Hepatocyte (in vitro differentiated cells): Measurements from ENCODE around the gene ZNF93. TPM values are rescaled to one million over a fixed set of nuclear protein-coding genes. Genes with fewer than 3 reads are reported as not detected.
A peak's percentile ranks its signal among the peaks of the same experiment; 100 is the strongest.
"Not testable (repeated sequence)": the region's sequence is repeated elsewhere in the genome, so short reads cannot be mapped to it uniquely, and the experiment has no call there.

ENCODE experiments used
- DNase-seq: peaks from one replicate; pipeline ENCODE4 v3.0.0-alpha.2; 2016; ENCODE audit warnings: low spot score
- H2AFZ ChIP-seq: fragments of 200-600 bp; sonication (generic); 2 replicates; pipeline ENCODE4 v1.6.0; 2016; ENCODE audit warnings: antibody characterized with exemption, mild to moderate bottlenecking
- H3K27ac ChIP-seq: fragments of 200-600 bp; sonication (generic); 2 replicates; pipeline ENCODE4 v1.5.1; 2016; ENCODE audit warnings: mild to moderate bottlenecking
- H3K27me3 ChIP-seq: fragments of 200-600 bp; sonication (generic); 2 replicates; pipeline ENCODE4 v1.6.1; 2016
- H3K36me3 ChIP-seq: fragments of 200-600 bp; sonication (generic); replicated peaks from 2 replicates; pipeline ENCODE4 v1.5.1; 2016; ENCODE audit warnings: low read depth; ENCODE audit not compliant: insufficient read depth
- H3K4me1 ChIP-seq: fragments of 200-600 bp; sonication (generic); 2 replicates; pipeline ENCODE4 v1.5.1; 2016; ENCODE audit warnings: mild to moderate bottlenecking, moderate library complexity; ENCODE audit not compliant: insufficient read depth
- H3K4me2 ChIP-seq: fragments of 200-600 bp; sonication (generic); 2 replicates; pipeline ENCODE4 v1.6.0; 2016
- H3K4me3 ChIP-seq: fragments of 200-600 bp; sonication (generic); 2 replicates; pipeline ENCODE4 v1.5.1; 2016; ENCODE audit warnings: mild to moderate bottlenecking
- H3K79me2 ChIP-seq: fragments of 200-600 bp; sonication (generic); 2 replicates; pipeline ENCODE4 v1.6.0; 2017; ENCODE audit warnings: mild to moderate bottlenecking
- H3K9me2 ChIP-seq: fragments of 200-600 bp; sonication (generic); replicated peaks from 2 replicates; pipeline ENCODE4 v1.6.0; 2017; ENCODE audit warnings: mild to moderate bottlenecking; ENCODE audit not compliant: insufficient read depth
- H3K9me3 ChIP-seq: fragments of 200-600 bp; sonication (generic); 2 replicates; pipeline ENCODE4 v1.5.1; 2016; ENCODE audit warnings: low read depth, mild to moderate bottlenecking
- H4K20me1 ChIP-seq: fragments of 200-600 bp; sonication (generic); 2 replicates; pipeline ENCODE4 v1.6.0; 2016; ENCODE audit warnings: mild to moderate bottlenecking; ENCODE audit not compliant: insufficient read depth, poor library complexity, severe bottlenecking
- CTCF ChIP-seq: fragments of 200-600 bp; sonication (generic); IDR thresholded peaks from 2 replicates; pipeline ENCODE4 v1.5.1; 2016; ENCODE audit warnings: antibody characterized with exemption, mild to moderate bottlenecking; ENCODE audit not compliant: poor library complexity
- EZH2 ChIP-seq: fragments of 200-600 bp; sonication (generic); IDR thresholded peaks from 2 replicates; pipeline ENCODE4 v1.6.1; 2016; ENCODE audit warnings: antibody characterized with exemption, mild to moderate bottlenecking, borderline replicate concordance
- EZH2phosphoT487 ChIP-seq: fragments of 200-600 bp; sonication (generic); IDR thresholded peaks from one replicate; pipeline ENCODE4 v1.6.1; 2018; ENCODE audit warnings: antibody characterized with exemption, mild to moderate bottlenecking, low read depth, moderate library complexity; ENCODE audit not compliant: unreplicated experiment, severe bottlenecking
- WGBS: methylation state at CpG from one replicate; pipeline ENCODE4 v1.1.6; 2016; ENCODE audit warnings: low lambda C conversion rate; ENCODE audit errors: missing lambda C conversion rate; 5-methylcytosine and 5-hydroxymethylcytosine counted together
- polyA plus RNA-seq: library from polyadenylated mRNA; unstranded; fragments of >200 nt; fragmentation: Nextera tagmentation; extraction: Ambion mirVana; gene quantifications from 2 replicates; pipeline ENCODE4 v1.2.1, GENCODE V29; 2016
- total RNA-seq: library from RNA; depleted of rRNA; stranded (reverse); fragments of >200 nt; gene quantifications from 2 replicates; pipeline ENCODE4 v1.2.3, GENCODE V29; 2014

ZNF93 gene
- total and polyA plus RNA-seq, 2 experiments from 2014 or later = 9.1 to 11.8 TPM

GRCh38 chr19:19959151-19959799 is 58.5 kb downstream of the ZNF93 start:
- not testable (repeated sequence) for H3K9me2 ChIP-seq, H3K4me3 ChIP-seq, H3K4me2 ChIP-seq, H3K4me1 ChIP-seq, H3K9me3 ChIP-seq, H3K27me3 ChIP-seq, H4K20me1 ChIP-seq, H2AFZ ChIP-seq, H3K79me2 ChIP-seq, H3K36me3 ChIP-seq, H3K27ac ChIP-seq
- DNase-seq = peak; percentile 70
- 29% methylated on average over 9 of the region's 9 CpGs for WGBS
- peak; percentile 62 for TF ChIP-seq CTCF

- Histone ChIP-seq H3K36me3 (no peaks in the 10 kb centered on the region), H3K4me1 (no peaks in the 10 kb centered on the region), H3K9me3 (no peaks in the 10 kb centered on the region), H3K79me2 (no peaks in the 10 kb centered on the region), H3K27me3 (no peaks in the 10 kb centered on the region), H4K20me1 (no peaks in the 10 kb centered on the region), H3K4me3 (no peak overlapping the region), H3K4me2 (no peak overlapping the region), H3K27ac (no peak overlapping the region), H3K9me2 (no peaks in the 10 kb centered on the region), H2AFZ (no peak overlapping the region)
- TF ChIP-seq EZH2 (no peak), CTCF (no peak), EZH2phosphoT487 (no peak)
- 94% methylated on average over 7 of the region's 7 CpGs for WGBS
- no peak for DNase-seq
These were observed 63.7 kb downstream of the ZNF93 start for GRCh38 chr19:19964416-19964815.

GRCh38 chr19:19966126-19966525 is 65.4 kb downstream of the ZNF93 start:
- not testable (repeated sequence) for H3K4me1 ChIP-seq, H3K27ac ChIP-seq, H3K79me2 ChIP-seq, H3K9me2 ChIP-seq, DNase-seq, H3K4me2 ChIP-seq, H4K20me1 ChIP-seq, H2AFZ ChIP-seq, H3K9me3 ChIP-seq, H3K27me3 ChIP-seq, H3K36me3 ChIP-seq, H3K4me3 ChIP-seq
- 81% methylated on average over 3 of the region's 3 CpGs for WGBS

GRCh38 chr19:19966862-19967261 is 66.1 kb downstream of the ZNF93 start:
- WGBS = 76% methylated on average over 4 of the region's 4 CpGs
- Histone ChIP-seq H3K4me3 (no peak overlapping the region), H4K20me1 (no peaks in the 10 kb centered on the region), H3K36me3 (no peaks in the 10 kb centered on the region), H3K4me2 (no peak overlapping the region), H3K79me2 (no peaks in the 10 kb centered on the region), H3K9me2 (no peaks in the 10 kb centered on the region), H3K9me3 (no peaks in the 10 kb centered on the region), H2AFZ (no peak overlapping the region), H3K27me3 (no peaks in the 10 kb centered on the region), H3K27ac (no peak overlapping the region), H3K4me1 (no peaks in the 10 kb centered on the region)
- TF ChIP-seq CTCF (no peak), EZH2 (no peak), EZH2phosphoT487 (no peak)
- no peak for DNase-seq

Other genes with a start within 250 kb of the ZNF93 start
- gene ATP13A1, start 237.3 kb upstream of the ZNF93 start, total RNA-seq = 53.0 and 113 TPM in 2 replicates
- gene ATP13A1, start 237.3 kb upstream of the ZNF93 start, polyA plus RNA-seq = 92.0 and 97.5 TPM in 2 replicates
- 3.3 and 5.9 TPM in 2 replicates for gene ZNF101, start 232.1 kb upstream of the ZNF93 start, total RNA-seq
- gene ZNF101, start 232.1 kb upstream of the ZNF93 start, polyA plus RNA-seq = 3.6 and 5.1 TPM in 2 replicates
- 7.3 and 7.5 TPM in 2 replicates for gene ZNF14, start 167.8 kb upstream of the ZNF93 start, total RNA-seq
- gene ZNF14, start 167.8 kb upstream of the ZNF93 start, polyA plus RNA-seq = 3.9 and 4.6 TPM in 2 replicates
- 27.7 and 47.1 TPM in 2 replicates for gene ZNF506, start 79.2 kb upstream of the ZNF93 start, total RNA-seq
- gene ZNF506, start 79.2 kb upstream of the ZNF93 start, polyA plus RNA-seq = 9.9 and 16.4 TPM in 2 replicates
- 12.3 and 16.2 TPM in 2 replicates for gene ZNF253, start 35.1 kb upstream of the ZNF93 start, total RNA-seq
- gene ZNF253, start 35.1 kb upstream of the ZNF93 start, polyA plus RNA-seq = 5.0 and 7.1 TPM in 2 replicates
- gene ZNF682, start 138.6 kb downstream of the ZNF93 start, total RNA-seq = 4.9 and 14.4 TPM in 2 replicates
- 5.9 and 6.9 TPM in 2 replicates for gene ZNF682, start 138.6 kb downstream of the ZNF93 start, polyA plus RNA-seq
- 8.7 TPM in 2 replicates for gene ZNF90, start 177.1 kb downstream of the ZNF93 start, total RNA-seq
- gene ZNF90, start 177.1 kb downstream of the ZNF93 start, polyA plus RNA-seq = 5.4 and 6.1 TPM in 2 replicates